GM19099 (cell line): ENCODE results near the gene LETM1.

Experiments used
- POLR2A ChIP-seq: IDR thresholded peaks from 3 replicates; pipeline ENCODE4 v1.6.1; 2011; ENCODE audit warnings: low read depth; ENCODE audit not compliant: insufficient read length; ENCODE audit errors: extremely low read depth

Gene LETM1

DNA sequence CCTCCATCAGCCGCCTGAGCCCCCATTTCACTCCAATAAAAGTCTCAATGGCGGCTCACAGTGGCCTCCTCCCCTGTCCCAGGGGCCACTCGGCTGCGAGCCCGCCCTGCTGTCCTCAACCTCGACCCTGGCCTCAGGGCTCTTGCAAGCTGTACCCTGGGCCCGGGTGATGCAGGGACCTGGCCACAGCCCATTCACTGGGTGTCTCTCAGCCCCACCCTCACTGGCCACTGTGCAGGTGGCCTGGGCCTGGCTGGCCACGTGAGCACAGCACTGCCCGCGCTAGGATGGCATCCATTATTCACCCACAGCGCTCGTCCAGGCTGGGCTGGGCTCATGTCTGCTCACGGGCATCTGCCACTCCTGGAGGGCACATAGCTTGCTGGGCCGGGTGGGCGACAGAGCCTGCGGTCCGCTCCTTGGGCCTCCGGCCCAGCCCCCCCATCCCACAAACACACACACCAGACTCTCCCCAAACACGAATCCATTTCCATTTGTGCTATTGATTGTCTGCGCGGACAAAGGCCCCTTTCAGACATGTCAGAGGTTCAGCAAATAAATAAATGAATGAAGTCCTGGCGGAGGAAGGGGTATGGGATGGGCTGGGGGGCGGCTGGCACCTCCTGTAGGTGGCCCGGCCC, 79.3 kb downstream of the LETM1 start:
- TF ChIP-seq POLR2A, result no peak

DNA sequence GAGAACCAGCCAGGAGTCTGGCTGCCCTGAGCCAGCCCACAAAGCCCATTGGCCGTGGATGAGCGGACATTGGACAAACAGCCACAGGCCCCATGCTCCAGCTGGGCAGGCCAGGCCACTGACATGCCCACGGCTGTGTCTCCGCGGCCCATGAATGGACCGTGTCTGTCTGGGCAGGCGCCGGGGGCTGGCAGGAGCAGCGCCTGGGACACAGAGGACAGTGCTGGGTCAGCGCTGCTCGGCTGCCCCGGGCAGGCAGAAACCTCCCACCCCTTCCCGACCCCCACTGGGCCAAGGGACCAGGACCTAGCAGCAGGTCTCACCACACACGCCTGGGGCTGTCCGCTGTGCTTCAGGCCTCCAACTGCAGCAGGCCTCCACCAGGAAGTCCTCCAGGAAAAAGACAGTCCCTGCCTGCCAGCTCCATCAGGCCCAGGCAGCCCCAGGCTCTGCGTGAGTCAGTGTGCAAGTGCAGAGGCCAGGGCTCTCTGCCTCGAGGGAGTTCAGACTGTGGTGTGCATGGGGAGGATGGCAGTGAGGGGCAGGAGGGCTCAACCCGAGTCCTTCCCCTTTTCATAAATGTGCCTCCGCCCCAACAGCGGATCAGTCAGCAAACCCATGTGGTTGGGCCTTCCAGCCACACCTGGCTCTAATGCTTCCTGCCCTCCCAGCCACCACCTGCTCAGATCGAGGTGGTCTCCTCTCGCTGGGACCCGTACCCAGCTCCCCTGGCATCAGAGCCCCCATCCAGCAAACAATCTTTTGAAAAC, 80.0 kb downstream of the LETM1 start:
- TF ChIP-seq POLR2A, result no peak

DNA sequence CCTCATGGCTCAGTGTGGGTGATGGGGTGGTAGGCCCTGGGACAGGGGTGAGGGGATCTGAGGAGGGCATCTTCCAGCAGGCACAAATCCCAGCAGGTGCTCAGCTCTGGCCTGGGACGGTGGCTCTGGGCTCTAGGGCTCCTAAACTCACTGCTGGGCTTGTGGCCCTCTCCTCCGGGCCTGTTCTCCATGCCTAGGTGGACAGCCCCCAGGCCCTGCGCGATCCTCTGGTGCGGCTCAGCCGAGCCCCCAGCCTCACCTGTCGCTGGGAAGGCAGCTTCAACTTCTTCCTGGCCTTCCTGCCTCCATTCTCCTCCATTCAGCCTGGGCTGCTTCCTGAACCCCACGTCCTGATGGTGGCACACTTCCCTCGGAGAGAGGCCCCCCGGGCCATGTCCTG, 82.2 kb downstream of the LETM1 start:
- TF ChIP-seq POLR2A, result no peak

DNA sequence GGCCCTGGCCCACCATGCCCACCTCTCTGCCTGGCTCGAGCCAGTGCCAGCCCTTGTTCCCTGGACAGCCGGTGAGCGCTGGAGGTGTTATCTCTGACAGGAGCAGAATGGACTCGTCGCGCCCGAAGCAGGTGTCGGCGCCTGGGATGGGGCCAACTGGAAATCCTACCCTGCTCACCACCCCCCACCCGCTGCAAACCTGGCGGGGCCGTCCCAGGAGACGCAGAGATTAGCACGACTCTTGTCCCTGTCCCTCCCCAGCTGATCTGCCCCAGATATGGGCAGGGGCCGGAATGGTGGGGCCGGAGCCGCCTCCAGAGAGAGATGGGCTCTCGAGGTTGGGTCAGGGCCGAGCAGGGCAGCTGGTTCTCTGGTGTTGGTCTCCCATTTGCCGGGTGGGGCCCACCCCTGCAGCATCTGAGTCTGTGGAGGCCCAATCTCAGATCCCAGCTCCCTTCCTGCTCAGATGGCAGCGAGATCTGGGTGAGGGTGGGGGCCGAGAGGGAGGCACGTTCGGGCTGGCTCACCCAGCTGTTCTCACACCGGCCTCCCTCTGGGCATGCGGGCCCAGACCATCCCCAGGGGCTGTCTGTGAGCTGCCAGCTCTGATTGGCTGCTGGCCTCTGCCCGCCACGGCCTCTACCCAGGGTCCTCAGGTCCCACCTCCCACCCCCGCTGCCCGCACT, 83.0 kb downstream of the LETM1 start:
- no peak for TF ChIP-seq POLR2A

DNA sequence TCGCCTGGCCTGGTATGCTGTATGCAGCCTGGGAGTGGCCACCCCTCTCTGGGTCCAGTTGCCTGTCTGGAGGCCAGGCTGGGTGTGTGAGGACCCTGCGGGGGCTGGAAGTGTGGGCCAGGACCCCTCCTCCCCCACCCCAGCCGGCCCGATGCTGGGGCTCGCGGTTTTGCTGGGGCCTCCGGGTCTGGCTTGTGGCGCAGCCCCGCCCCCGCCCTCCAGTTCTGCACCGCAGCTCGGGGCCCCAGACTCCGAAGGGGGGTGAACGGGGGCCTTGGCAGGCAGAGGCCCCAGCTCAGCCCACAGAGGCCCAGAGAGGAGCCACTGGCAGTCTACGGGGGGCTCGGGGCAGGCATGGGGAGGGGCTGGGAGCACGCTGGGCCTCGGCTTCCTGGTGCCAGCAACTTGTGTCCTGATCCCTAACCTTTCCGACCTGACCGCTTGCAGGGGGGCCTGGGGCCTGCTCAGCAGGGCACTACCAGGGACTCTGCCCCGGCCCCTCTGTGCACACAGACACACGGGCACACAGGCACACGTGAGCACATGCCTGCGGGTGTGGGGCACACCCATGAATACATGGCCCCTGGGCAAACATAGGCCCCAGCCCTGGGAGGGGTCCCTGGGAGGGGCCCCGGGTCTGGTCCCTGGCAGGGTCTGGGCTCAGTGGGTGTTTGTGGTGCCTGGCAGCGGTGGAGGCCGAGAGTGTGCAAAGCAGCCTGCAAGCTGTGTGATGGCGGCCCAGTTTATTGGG, 84.2 kb downstream of the LETM1 start:
- TF ChIP-seq POLR2A, result no peak

DNA sequence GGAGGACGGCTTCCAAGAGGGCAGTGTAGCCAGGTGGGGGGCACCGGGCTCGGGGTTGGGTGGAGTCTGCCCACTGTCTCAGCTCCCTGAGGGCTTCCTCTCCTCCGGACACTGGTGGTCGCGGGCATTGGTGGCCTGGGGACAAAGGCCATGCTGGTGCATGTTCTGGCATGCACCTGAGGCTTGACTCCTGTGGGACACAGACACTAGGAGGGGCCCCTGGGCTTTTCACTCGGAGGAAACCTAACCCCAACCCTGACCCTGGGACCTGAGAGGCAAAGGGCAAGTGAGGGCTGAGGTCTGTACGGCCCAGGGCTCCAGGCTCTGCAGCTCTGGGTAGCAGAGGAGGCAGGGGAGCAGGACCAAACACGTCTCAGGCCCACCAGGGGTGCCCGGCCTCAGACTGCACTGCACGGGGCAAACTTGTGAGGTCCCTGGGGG, 85.1 kb downstream of the LETM1 start:
- TF ChIP-seq POLR2A, result no peak

DNA sequence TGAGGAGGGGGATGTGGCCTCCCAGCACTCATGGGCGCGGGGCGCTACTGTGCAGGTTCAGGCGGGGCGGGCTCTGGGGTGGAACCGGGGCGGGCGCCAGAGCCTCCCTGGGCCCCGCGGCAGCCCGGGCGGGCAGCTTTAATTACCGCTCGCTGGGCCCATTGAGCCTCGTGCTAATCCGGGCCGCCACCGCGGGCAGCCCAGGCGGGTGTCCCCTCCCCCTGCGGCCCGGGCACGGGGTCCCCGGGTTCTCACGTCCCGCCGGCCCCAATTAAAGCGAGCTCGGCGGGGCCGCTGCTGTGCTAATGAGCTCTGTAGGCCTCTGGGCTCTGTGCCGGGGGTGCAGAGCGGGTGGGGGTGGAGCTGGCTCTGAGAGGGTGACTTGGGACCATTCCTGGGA, 85.7 kb downstream of the LETM1 start:
- no peak for TF ChIP-seq POLR2A

DNA sequence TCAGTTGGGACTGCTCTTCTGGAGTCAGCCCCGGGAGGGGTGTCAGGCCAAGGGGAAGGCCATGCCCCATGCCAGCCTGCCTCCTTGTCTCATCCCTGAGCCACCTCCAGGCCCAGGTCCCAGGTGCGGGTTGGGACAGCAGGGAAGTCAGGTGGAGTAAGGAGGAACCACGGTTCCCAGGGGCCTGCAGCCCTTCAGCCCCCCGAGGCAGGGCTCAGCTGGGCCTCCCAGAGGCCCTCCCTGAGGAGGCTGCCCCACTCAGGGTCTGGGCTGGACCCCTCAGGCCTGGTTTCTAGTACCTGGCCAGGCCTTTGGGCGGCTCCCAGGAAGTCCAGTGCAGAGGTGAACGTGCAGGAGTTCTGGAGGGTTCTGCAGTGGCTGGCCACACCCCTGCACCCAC, 86.3 kb downstream of the LETM1 start:
- TF ChIP-seq POLR2A, result no peak

DNA sequence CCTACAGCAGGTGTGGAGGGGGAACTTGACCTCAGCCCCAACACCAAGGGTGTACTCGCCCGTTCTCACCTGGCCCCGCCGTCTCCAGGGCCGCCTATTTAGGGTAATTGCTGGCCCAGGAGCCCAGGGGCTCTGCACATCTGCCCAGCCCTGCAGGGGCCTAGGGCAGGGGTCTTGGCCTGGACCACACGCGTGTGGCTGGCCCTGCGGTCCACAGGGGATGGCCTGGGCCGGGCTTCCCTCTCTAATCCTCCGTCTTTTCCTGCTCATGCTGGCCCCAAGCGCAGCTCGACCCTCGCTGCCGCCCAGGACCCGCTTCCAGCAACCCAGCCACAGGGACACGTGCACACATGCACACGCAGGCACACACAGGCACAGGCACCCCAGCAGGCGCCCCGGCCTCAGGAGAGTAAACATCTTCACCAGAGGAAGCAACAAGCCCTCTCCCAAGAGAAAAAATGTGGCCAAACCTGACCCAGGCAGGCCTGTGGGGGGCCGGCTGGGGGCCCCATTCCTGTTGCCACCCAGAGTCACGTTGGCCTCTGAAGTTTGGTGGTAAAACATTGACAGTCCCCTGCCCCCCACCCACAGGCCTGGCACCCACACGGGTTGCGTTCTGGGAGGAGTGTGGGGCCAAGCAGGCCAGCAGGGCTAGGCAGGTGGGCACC, 87.5 kb downstream of the LETM1 start:
- TF ChIP-seq POLR2A, result no peak

DNA sequence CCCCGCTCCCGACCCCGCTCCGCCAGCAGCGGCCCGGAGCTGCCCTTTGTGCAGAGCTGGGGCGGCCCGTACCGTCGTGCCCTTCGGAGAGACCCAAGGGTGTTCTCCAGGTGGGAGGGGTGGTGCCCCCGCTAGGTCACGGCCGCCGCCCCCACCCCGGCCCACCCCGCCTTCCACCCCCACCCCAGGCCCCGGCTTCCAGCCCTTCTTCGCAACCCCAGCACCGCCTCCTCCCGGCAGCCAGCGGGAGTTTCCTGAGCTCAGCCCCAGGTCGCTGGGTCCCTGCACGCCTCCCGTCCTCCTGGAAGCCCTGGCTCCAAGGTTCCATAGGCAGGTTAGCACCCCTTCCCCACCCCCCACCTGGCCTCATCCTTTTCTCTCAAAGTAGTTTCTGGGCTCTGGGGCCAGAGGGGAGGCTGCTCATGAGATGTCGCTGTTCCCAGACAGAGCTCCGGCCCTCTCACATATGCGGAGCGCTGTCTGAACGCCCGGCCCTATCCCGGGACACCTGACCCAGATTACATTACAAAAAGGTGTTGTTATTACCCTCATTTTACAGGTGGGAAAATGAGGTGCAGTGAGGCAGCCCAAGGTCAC, 88.1 kb downstream of the LETM1 start:
- TF ChIP-seq POLR2A, result no peak

DNA sequence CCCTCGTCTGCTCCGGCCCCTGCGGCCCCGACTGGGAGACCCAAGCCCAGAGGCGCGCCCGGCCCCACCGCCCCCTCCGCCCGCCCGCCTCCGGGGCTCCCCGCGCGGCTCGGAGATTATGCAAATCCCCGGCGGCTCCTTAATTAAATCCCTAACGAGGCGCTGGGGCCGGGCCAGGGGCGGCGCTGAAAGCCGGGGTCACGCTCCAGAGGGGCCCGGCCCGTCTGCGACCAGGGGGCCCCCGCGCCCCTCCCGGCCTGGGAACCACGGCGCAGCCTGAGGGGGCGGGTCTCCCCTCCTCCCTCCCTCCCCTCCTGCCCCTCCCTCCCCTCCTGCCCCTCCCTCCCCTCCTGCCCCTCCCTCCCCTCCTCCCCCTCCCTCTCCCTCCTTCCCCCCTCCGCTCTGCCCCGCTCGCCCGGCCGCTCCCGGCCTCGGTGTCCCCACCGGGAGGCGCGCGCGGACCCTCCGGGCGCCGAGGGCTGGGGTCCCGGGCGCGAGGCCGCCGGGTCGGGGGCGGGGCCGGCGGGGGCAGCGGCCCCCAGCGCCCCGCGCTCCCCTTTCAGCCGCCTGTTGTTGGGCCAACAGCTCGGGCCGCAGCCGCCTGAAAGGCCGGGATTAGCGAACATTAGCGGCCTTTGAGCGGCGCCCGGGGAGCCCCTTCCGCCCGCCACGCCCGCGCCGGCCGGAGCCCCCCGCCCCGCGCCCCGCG, 88.7 kb downstream of the LETM1 start:
- TF ChIP-seq POLR2A, result no peak

DNA sequence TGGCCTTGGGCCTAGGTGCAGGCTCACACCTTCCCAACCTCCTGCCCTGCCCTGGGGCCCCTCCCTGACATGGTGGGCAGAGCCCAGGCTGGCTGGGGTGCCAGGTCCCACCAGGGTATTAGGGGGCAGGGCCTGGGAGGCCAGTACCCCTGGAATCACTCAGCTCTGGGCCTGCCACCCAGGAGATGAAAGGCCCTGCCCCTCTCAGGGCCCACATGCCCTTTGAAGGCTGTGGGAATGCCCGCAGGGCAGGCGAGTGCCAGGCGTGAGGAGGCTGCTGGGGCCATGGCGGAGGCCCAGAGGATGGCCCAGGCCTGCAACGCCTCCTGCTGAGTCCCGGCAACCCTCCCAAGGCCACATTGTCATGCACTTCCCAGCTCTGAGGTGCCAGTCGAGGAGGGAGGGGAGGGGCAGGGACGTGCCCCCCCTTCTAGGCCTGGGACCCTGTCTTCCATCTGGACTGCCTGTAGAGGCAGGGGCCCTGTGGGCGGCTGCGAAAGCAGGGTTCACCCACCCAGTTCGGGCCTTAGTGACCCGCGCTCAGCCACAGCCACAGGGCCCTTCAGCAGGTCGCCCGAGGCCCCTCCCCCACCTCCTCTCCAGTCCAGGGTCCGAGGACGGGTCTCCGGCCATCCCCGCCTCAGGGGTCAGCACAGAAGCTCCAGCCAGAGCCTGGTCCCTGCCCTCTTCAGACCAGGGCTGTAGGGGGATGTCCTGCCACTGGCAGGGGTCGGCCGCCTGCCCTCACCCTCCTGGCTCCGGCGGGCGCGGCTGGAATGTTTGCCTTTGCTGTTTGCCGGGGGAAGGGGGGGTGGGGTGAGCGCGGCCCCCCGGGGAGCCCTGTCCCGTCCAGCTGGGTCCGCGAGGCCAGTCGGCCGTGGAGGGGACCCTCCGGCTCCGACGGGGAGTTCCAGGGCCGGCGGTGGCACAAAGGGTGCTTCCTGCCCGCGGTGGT, 89.6 kb downstream of the LETM1 start:
- no peak for TF ChIP-seq POLR2A
